Skeletal muscle tissue (tissue), 4 donors: ENCODE measurements around the gene TMEM18. TPM values are rescaled to one million over a fixed set of nuclear protein-coding genes. Genes with fewer than 3 reads are reported as not detected.
A peak's percentile ranks its signal among the peaks of the same experiment; 100 is the strongest.

Experiments
- H3K27ac ChIP-seq: one replicate; pipeline ENCODE4 v1.7.0; 2013; ENCODE audit warnings: mild to moderate bottlenecking, low read depth, low read length, inconsistent platforms
- H3K27me3 ChIP-seq, 3 donors: one replicate each; pipeline ENCODE4 v1.7.0; 2013; ENCODE audit warnings: low read length in 3 of 3; ENCODE audit not compliant: control insufficient read depth in 3 of 3, insufficient read depth in 3 of 3
- H3K36me3 ChIP-seq, 3 donors: one replicate each; pipeline ENCODE4 v1.7.0; 2013; ENCODE audit warnings: low read length in 3 of 3; ENCODE audit not compliant: control insufficient read depth in 3 of 3, insufficient read depth in 3 of 3
- H3K4me1 ChIP-seq, 3 donors: one replicate each; pipeline ENCODE4 v1.7.0; 2013; ENCODE audit warnings: low read length in 3 of 3, mild to moderate bottlenecking in 3 of 3; ENCODE audit not compliant: control insufficient read depth in 3 of 3, insufficient read depth in 3 of 3
- H3K4me3 ChIP-seq, 3 donors: one replicate each; pipeline ENCODE4 v1.7.0; 2013; ENCODE audit warnings: low read length in 3 of 3
- H3K9ac ChIP-seq, 3 donors: one replicate each; pipeline ENCODE4 v1.7.0; 2013; ENCODE audit warnings: low read length in 3 of 3, mild to moderate bottlenecking in 3 of 3, moderate library complexity in 2 of 3, low read depth in 1 of 3
- H3K9me3 ChIP-seq, 3 donors: one replicate each; pipeline ENCODE4 v1.7.0; 2013; ENCODE audit warnings: low read length in 3 of 3; ENCODE audit not compliant: control insufficient read depth in 3 of 3
- total RNA-seq: library from RNA; depleted of rRNA; stranded (reverse); fragments of >200 nt; gene quantifications from one replicate; pipeline ENCODE4 v1.2.3, GENCODE V29; 2014
- donor health status: Osteomylitis.

TMEM18 gene
- total RNA-seq, 1 donor from 2014 or later: 20.9 TPM

DNA sequence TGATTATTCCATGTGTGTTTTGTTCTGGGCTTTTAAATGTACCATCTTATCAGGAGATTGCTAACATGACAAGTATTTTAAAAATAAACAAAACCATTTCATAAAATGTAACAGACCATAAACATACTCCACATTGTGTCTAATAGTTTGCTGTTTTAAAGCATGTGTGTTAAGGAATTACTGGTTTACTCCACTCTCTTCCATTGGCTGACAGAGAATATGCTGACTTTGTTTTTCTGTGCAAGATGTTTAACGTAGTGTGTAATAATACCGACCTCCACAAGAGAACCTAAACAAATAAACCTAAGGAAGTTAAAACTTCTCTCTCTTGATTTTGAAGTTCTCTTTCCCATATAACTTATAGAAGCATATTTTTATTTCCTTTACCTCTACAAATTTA lies 17.0 kb upstream of the TMEM18 start:
- Histone ChIP-seq H3K4me3 (no peak overlapping the region), H3K27ac (no peak overlapping the region), H3K9me3 (no peaks in the 10 kb centered on the region), H3K9ac (no peak overlapping the region), H3K27me3 (peaks cover 0 to 3% (median 2%) of the 10 kb centered on the region in 3 donors), H3K4me1 (peaks cover 0 to 6% (median 3%) of the 10 kb centered on the region in 3 donors), H3K36me3 (no peaks in the 10 kb centered on the region)

DNA sequence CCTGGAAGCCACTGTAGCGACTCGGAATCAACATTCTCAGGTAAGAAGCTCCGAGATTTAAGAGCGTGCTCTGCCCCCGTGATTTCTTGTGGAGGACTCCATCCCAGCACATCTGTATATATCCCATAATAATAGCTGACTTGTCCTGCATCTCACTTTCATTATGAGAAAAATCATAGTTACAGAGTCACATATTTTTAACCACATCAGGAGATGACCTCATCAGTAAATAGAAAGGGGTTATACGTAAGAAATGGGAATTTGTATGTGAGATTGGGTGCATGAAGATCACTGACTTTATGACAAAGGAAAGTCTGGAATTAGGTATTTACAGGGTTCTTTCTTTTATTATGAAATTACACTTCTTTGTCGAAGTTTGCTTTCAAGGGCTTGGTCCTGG lies 16.4 kb upstream of the TMEM18 start:
- H3K4me3 ChIP-seq: no peak overlapping the region
- H3K4me1 ChIP-seq: peaks cover 0 to 6% (median 3%) of the 10 kb centered on the region in 3 donors
- peaks cover 0 to 3% (median 2%) of the 10 kb centered on the region in 3 donors for H3K27me3 ChIP-seq
- no peak overlapping the region for H3K9ac ChIP-seq
- no peaks in the 10 kb centered on the region for H3K36me3 ChIP-seq
- H3K27ac ChIP-seq: no peak overlapping the region
- no peaks in the 10 kb centered on the region for H3K9me3 ChIP-seq

DNA sequence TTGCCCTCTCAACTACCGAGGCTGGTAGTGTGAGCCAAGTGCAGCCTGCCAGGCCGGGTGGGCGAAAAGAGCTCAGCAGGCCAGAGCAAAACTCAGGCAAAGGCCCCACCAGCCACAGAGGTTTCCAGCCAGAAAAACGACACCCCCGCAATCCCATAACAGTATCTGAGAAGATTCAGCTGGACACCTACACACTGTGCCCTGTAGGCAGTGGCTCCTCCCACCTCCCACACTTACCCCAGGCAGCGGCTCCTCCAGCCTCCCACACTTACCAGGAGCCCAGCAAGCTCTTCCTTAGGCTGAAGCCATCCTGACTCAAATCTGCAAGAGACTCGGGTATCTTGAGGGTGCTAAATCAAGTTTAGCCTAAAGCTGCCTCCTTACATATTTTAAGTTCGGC lies 15.6 kb upstream of the TMEM18 start:
- no peaks in the 10 kb centered on the region for H3K9me3 ChIP-seq
- no peak overlapping the region for H3K27ac ChIP-seq
- H3K4me3 ChIP-seq: no peak overlapping the region
- H3K36me3 ChIP-seq: no peaks in the 10 kb centered on the region
- no peak overlapping the region for H3K9ac ChIP-seq
- peaks cover 0 to 3% (median 2%) of the 10 kb centered on the region in 3 donors for H3K27me3 ChIP-seq
- peaks cover 0 to 6% (median 3%) of the 10 kb centered on the region in 3 donors for H3K4me1 ChIP-seq

DNA sequence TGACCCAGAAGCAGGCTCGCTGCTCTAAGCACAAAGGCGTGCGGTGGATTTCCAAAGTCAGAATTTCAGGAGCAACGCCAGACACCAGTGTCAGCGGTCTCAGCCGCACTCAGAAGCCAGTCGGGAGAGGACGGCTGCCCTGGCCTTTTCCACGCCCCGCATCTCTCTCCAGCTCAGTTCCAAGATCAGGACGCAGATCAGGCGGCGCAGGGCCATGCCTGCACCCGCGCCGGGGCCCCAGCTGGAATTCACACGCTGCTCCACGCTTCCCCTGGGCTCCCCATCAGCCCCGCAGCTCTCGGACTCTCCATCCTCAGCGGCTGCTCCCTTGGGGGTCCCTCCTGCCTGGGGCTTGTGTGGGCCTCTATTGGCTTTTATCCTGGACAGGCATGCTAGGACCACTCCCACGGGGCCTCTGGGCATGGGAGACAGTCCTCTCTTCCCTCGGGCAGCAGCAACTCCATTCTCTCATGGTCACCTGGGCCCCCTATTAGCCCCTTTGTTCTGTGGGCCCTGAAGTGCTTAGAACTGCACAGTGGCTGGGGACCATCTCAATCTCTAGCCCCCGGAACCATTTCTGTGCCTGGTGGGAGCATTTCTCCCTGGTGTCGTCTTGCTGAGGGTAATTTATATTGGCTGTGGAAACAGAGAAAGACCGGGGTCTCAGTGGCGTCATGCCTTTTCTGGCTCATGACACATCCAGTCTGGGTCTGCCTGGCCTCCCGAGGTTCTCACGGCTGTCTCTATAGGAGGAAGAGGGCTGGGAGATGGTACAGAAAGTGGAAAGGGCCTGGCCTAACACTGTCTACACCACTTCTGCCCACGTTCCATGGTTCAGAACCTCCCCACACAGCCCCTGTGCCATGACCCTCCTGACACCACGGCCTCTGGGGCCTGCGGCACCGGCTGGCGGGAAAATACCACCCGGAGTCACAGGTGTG lies 14.9 kb upstream of the TMEM18 start:
- Histone ChIP-seq H3K9ac (no peak overlapping the region), H3K27me3 (peaks cover 0 to 3% (median 2%) of the 10 kb centered on the region in 3 donors), H3K4me3 (no peak overlapping the region), H3K27ac (no peak overlapping the region), H3K36me3 (no peaks in the 10 kb centered on the region), H3K4me1 (peaks cover 0 to 6% (median 3%) of the 10 kb centered on the region in 3 donors), H3K9me3 (no peaks in the 10 kb centered on the region)

DNA sequence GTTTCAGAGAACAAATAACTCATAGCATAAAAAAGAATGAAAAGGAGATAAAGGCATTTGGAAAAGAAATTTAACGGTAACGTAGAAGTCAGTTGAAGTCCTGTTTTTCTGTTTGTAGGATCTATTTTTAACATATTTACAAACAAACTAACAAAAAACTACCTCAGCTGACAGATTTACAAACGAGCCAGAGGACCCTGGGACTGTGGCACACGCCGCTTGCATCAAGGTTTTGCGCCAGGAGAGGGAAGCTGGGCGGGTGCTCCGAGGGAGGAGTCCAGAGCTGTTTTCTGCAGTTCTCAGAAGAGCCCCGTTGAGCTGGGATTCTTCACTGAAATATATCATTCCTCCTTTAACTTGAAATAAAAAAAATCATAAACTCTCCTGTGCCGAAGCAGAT lies 13.6 kb upstream of the TMEM18 start:
- no peaks in the 10 kb centered on the region for H3K9me3 ChIP-seq
- no peak overlapping the region for H3K9ac ChIP-seq
- H3K4me1 ChIP-seq: peaks cover 0 to 6% (median 3%) of the 10 kb centered on the region in 3 donors
- H3K4me3 ChIP-seq: no peak overlapping the region
- H3K36me3 ChIP-seq: no peaks in the 10 kb centered on the region
- peaks cover 0 to 3% (median 2%) of the 10 kb centered on the region in 3 donors for H3K27me3 ChIP-seq
- no peak overlapping the region for H3K27ac ChIP-seq

DNA sequence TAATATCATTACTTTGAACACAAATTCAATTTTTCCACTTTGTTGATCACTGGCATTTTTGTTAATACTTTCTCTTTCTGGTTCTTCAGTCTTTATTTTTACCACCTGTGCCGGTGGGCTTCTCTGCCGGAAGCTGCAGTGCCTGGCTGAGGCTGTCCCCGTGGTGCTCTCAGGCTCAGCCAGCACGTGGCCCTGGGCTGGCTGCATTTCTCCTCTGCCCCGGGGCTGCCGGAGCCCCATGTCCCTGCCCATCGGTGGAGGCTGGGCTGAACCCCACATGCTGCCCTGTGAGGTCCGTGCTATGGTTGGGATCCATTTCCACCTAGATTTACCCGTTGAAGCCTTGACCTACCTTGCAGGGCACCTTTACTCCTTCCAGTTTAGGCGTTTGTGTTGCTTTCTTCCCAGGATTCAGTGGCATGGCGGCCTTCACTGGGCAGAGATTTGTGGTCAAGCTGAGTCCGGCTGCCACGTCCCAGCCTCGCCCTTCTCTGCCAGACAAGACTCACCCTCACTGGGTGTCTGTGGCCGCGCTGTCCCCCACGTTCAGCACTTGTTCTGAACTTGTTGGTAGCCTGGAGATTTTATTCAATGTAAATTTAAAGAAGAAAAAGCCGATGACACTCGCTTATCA lies 12.8 kb upstream of the TMEM18 start:
- no peak overlapping the region for H3K27ac ChIP-seq
- no peaks in the 10 kb centered on the region for H3K9me3 ChIP-seq
- peaks cover 0 to 3% (median under 1%) of the 10 kb centered on the region in 3 donors for H3K4me1 ChIP-seq
- H3K4me3 ChIP-seq: no peak overlapping the region
- H3K9ac ChIP-seq: peak overlapping the region in 1 of 3 donors; percentile 16
- H3K36me3 ChIP-seq: no peaks in the 10 kb centered on the region
- peaks cover 0 to 3% (median 2%) of the 10 kb centered on the region in 3 donors for H3K27me3 ChIP-seq

DNA sequence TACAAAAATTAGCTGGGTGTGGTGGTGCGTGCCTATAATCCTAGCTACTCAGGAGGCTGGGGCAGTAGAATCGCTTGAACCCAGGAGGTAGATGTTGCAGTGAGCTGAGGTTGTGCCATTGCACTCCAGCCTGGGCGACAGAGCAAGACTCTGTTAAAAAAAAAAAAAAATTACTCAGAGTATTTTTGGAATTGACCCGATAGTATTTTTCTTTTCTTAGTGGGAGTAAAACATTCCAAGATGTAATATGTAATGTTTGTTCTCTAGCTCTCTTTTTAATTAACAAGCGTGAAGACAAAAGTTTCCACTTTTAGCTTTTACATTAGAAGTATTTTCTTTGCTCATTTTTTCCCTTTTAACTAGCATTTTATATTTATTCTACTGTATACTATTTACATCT lies 12.0 kb upstream of the TMEM18 start:
- H3K9ac ChIP-seq: no peak overlapping the region
- H3K4me3 ChIP-seq: no peak overlapping the region
- no peaks in the 10 kb centered on the region for H3K36me3 ChIP-seq
- no peak overlapping the region for H3K27ac ChIP-seq
- peaks cover 0 to 3% (median 0%) of the 10 kb centered on the region in 3 donors for H3K4me1 ChIP-seq
- H3K9me3 ChIP-seq: no peaks in the 10 kb centered on the region
- H3K27me3 ChIP-seq: peaks cover 0 to 3% (median 2%) of the 10 kb centered on the region in 3 donors

DNA sequence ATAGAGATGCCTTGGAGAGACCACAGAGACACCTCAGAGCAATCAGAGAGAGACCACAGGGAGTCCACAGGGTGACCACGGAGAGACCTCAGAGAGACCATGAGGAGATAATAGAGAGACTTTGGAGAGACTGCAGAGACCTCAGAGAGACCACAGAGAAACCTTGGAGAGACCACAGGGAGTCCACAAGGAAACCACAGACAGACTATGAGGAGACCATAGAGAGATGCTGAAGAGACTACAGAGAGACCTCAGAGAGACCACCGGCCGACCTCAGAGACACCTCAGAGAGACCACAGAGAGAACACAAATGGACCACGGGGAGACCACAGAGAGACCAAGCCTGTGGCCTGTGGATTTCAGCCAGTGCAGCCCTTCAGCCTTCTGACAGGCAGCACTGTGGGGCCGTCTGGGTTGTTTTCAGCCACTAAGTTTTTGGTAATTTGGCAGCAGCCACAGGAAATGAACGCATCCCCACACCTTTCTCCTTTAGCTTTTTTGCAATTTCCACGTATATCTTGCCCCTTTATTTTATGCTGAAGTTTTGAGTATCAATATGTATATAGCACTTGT lies 11.4 kb upstream of the TMEM18 start:
- no peak overlapping the region for H3K9ac ChIP-seq
- peaks cover 0 to 3% (median 2%) of the 10 kb centered on the region in 3 donors for H3K27me3 ChIP-seq
- no peak overlapping the region for H3K27ac ChIP-seq
- H3K36me3 ChIP-seq: no peaks in the 10 kb centered on the region
- H3K4me1 ChIP-seq: peaks cover 0 to 1% (median 0%) of the 10 kb centered on the region in 3 donors
- H3K9me3 ChIP-seq: no peaks in the 10 kb centered on the region
- H3K4me3 ChIP-seq: no peak overlapping the region

DNA sequence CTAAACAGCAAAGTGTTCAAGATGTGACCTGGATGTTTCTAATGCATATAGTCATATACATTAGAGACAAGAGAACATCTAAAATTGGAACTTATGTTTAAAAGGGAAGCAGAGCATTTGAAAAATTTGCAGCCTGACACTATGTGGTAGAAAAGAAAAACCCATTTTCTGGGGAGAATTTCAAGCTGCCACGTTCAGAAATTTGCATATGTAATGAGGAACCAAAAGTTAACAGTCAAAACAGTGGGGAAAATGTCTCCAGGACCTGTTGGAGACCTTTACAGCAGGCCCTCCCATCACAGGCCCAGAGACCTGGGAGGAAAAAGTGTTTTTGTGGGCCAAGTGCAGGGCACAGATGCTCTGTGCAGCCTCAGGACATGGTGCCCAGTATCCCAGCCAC lies 8.2 kb upstream of the TMEM18 start:
- Histone ChIP-seq H3K4me3 (no peak overlapping the region), H3K27me3 (peaks cover 0 to 3% (median 2%) of the 10 kb centered on the region in 3 donors)

More for the DNA sequence above, 8.2 kb upstream of the TMEM18 start:
- H3K36me3 ChIP-seq: peaks cover 0 to 5% (median 0%) of the 10 kb centered on the region in 3 donors
- H3K9ac ChIP-seq: no peak overlapping the region
- no peaks in the 10 kb centered on the region for H3K9me3 ChIP-seq
- H3K4me1 ChIP-seq: no peaks in the 10 kb centered on the region
- no peak overlapping the region for H3K27ac ChIP-seq
